ENCODE measurements around the gene MAPRE2.
A peak's percentile ranks its signal among the peaks of the same experiment; 100 is the strongest.

MAPRE2 gene

DNA sequence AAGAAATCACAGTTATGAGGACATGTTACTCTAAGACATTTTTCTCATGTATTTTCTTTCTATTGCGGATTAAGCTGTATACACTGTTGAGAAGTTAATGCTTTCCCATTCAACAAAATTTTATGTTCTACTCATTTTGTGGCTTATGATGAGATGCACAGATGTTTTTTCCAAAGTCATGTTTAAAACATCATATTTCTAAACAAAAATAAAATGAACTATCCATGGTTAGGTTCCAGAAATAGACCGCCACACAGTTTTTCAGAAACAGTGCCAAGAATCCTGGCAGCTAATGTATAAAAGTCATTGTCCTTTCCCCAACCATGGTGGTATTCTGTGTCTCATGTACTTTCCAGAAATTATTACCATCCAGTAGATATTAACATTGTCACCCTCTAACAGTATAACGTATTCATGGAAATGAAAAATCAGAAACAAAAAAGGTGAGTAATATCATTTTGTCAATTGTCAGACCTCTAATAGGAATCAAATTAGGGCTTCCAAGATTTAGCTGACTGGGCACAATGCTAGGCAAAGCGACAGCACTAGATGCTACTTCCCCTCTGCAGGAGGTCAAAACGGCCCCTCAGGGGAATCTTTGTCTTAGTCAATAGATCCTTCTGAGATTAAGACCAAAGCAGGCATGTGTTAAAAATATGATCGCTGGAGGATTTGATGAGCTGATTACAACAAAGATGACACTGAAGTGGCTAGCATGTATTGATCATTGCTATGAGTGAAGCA is 145.2 kb downstream of the MAPRE2 start:
- peak; percentile 34 for DNase-seq

DNA sequence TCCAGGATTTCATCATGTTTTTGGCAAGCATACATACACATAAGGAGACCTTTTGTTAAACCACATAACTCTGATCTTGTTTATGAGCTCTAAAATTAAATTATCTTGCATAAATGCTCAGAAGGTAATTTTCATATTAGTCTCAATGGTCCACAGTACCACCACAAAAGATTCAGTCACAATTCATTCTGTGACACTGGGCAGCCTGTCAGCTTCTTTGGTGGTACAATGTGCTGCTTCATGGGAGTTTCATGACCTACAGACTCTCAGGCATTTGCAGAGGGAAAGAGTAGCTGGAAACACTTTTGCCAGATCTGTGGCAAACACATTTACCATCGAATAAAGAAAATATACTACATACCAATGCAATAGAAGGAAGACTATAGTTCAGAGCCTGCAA is 148.3 kb downstream of the MAPRE2 start:
- peak; percentile 39 for DNase-seq

DNA sequence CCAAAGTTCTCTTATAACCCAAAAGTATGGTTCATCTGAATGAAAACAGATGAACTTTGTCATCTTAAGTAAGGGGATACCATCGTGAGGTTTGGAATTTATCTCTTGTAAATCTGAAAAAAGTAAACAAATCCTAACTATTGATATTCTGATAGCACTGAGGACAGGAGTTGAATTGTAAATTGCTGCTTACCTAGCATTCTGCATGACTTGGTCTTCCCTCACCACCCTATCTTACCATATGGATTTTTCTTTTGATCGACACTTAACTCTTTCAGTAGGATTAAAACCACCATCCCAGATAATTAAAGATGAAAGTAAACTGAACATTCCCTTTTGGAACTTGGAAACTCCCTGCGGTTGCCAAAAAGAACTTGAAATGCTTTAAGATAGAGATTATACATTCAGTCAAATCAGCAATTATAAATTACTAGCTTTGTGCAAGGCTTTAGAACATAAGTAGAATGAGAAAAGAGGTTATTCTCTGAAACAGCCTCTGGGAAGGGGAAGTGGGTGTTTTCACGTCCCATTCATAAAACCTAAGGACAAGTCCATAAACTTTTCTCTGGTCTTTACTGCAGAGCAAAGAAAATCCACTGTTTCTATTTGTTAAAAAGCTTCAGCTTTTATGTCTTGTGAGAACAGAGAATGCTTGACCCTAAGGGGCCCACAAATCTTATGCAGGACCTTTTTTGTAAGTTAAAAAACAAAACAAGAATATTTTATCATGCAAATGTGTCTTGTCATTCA is 149.9 kb downstream of the MAPRE2 start:
- DNase-seq = no peak

DNA sequence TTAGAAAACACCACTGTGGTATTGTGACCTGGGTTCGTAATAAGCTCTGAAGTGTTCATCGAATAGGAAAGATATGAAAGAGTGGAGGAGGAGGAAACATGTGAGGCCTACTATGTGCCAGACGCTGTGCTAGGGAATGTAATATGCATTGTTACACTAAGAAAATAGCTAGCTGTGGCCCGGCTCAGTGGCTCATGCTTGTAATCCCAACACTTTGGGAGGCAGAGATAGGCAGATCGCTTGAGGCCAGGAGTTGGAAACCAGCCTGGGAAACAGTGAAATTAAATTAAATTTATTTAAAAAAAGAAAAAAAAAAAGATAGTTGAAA is 150.4 kb downstream of the MAPRE2 start:
- no peak for DNase-seq

DNA sequence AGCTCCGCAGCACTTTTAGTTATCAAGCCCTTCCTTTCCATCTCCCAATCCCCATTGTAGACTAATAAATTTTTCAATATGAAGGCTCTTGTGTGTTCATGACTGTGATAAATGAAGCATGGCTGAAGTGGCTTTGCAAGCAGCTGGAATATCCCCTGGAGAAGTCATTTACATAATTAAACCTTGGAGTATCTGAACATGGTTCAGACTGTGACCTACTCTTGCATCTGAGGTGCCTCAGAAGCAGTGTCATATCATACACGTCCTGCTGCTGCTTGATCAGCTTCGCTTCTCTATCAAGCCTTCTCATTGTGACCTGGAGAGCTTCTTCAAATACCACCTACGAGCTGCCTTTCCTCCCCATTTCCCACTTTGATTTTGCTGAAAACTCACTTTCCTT is 151.2 kb downstream of the MAPRE2 start:
- DNase-seq = peak; percentile 78

Data from eye (tissue), 1 donor.